Osteocyte (in vitro differentiated cells): ENCODE results near the gene DOLK. TPM values are rescaled to one million over a fixed set of nuclear protein-coding genes. Genes with fewer than 3 reads are reported as not detected.

ENCODE experiments used
- DNase-seq: peaks from one replicate; pipeline ENCODE4 v3.0.0; 2021; ENCODE audit warnings: mixed read lengths; ENCODE audit not compliant: unreplicated experiment; ENCODE audit errors: extremely low spot score
- H3K27ac Mint-ChIP-seq: one replicate; pipeline ENCODE4 v1.8.0; 2021; ENCODE audit warnings: mild to moderate bottlenecking, mixed read lengths; ENCODE audit not compliant: unreplicated experiment
- H3K27me3 Mint-ChIP-seq: one replicate; pipeline ENCODE4 v1.8.0; 2021; ENCODE audit warnings: mixed read lengths; ENCODE audit not compliant: unreplicated experiment
- H3K36me3 Mint-ChIP-seq: one replicate; pipeline ENCODE4 v1.8.0; 2021; ENCODE audit warnings: mixed read lengths; ENCODE audit not compliant: unreplicated experiment
- H3K4me1 Mint-ChIP-seq: one replicate; pipeline ENCODE4 v1.8.0; 2021; ENCODE audit warnings: mixed read lengths; ENCODE audit not compliant: unreplicated experiment
- H3K4me3 Mint-ChIP-seq: one replicate; pipeline ENCODE4 v1.8.0; 2021; ENCODE audit warnings: mild to moderate bottlenecking, moderate library complexity, mixed read lengths; ENCODE audit not compliant: unreplicated experiment
- H3K9me3 Mint-ChIP-seq: one replicate; pipeline ENCODE4 v1.8.0; 2021; ENCODE audit warnings: mixed read lengths; ENCODE audit not compliant: unreplicated experiment
- total RNA-seq: library from RNA; stranded (reverse); gene quantifications from 2 replicates; pipeline ENCODE4 v1.2.1, GENCODE V29; 2021
- TF ChIP-seq, protein P1 (sequence below): fragments of 200-600 bp; sonication (generic); IDR thresholded peaks from 2 replicates; pipeline ENCODE4 v1.5.0; 2021; ENCODE audit warnings: antibody characterized with exemption, mild to moderate bottlenecking, moderate library complexity

Gene DOLK
- total RNA-seq, 1 donor from 2014 or later, result 27.4 TPM

GRCh38 chr9:128903871-128904620 lies 43.4 kb downstream of the DOLK start:
- peak overlapping the region; percentile 73 for H3K27ac Mint-ChIP-seq
- TF ChIP-seq, protein P1, sequence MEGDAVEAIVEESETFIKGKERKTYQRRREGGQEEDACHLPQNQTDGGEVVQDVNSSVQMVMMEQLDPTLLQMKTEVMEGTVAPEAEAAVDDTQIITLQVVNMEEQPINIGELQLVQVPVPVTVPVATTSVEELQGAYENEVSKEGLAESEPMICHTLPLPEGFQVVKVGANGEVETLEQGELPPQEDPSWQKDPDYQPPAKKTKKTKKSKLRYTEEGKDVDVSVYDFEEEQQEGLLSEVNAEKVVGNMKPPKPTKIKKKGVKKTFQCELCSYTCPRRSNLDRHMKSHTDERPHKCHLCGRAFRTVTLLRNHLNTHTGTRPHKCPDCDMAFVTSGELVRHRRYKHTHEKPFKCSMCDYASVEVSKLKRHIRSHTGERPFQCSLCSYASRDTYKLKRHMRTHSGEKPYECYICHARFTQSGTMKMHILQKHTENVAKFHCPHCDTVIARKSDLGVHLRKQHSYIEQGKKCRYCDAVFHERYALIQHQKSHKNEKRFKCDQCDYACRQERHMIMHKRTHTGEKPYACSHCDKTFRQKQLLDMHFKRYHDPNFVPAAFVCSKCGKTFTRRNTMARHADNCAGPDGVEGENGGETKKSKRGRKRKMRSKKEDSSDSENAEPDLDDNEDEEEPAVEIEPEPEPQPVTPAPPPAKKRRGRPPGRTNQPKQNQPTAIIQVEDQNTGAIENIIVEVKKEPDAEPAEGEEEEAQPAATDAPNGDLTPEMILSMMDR, result no peak
- DNase-seq, result no peak

DNA sequence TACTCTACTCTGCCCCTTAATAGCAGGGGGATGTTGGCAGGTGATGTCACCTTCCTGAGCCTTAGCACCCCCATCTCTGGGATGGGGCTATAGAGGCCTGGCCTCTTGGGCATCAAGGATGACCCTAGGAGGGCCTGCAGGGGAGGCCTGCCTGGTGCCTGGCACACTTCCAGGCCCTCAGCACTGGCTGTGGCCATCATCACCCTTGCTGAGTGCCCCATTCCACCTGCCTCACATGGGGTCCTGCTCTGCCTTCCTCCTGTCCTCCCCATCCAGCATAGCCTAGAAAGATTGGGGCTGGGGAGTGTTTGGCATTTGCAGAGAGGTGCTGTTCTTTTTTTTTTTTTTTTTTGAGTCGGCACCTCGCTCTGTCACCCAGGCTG lies 44.3 kb downstream of the DOLK start:
- Mint-ChIP-seq H3K9me3 (no peaks in the 10 kb centered on the region), H3K36me3 (peaks cover 12% of the 10 kb centered on the region), H3K27me3 (no peaks in the 10 kb centered on the region), H3K27ac (no peak overlapping the region), H3K4me3 (no peak overlapping the region), H3K4me1 (peaks cover 32% of the 10 kb centered on the region)
- DNase-seq, result no peak
- TF ChIP-seq, protein P1, result no peak

More at GRCh38 chr9:128903871-128904620, 43.4 kb downstream of the DOLK start:
- Mint-ChIP-seq H3K4me1 (peaks cover 29% of the 10 kb centered on the region), H3K27me3 (no peaks in the 10 kb centered on the region), H3K4me3 (no peak overlapping the region), H3K9me3 (no peaks in the 10 kb centered on the region), H3K36me3 (peaks cover 18% of the 10 kb centered on the region)

DNA sequence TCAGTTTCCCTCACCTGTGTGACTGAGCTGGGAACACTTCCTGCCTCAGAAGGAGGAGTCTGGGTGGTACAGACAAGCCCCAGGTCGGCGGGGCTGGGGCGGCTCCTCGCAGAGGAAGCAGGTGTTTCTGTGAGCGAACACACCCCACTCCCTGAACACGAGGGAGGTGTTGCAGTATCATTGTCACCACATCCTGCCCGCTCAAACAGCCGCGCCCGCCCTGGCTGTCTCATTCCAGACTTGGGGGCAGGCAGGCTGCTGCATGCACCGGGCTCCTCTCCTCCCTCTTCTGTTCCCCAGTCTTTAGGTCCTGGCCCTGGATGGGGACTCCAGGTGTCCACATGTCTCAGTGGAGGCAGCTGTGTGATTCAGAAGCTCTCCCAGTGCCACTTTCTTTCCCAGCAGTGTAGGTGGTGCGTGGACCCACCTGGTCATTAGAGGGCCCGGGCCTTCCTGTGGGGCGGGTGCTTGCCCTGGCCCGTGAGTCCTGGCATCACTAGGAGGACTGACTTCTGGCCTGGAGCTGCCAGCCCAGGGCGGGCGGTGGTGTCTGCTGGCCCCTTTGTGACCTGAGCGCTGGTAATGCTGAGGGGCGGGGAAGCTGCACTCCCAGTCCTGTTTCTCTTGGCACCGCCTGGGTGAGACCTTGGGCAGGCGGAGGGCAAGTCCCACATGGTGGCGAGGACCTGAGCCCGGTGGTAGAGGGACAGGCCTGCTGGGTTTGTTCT lies 44.9 kb downstream of the DOLK start:
- H3K4me3 Mint-ChIP-seq, result no peak overlapping the region
- TF ChIP-seq, protein P1, result no peak
- H3K4me1 Mint-ChIP-seq, result peaks cover 32% of the 10 kb centered on the region
- peaks cover 8% of the 10 kb centered on the region for H3K36me3 Mint-ChIP-seq
- H3K27me3 Mint-ChIP-seq, result no peaks in the 10 kb centered on the region
- no peak overlapping the region for H3K27ac Mint-ChIP-seq
- DNase-seq, result no peak
- no peaks in the 10 kb centered on the region for H3K9me3 Mint-ChIP-seq

DNA sequence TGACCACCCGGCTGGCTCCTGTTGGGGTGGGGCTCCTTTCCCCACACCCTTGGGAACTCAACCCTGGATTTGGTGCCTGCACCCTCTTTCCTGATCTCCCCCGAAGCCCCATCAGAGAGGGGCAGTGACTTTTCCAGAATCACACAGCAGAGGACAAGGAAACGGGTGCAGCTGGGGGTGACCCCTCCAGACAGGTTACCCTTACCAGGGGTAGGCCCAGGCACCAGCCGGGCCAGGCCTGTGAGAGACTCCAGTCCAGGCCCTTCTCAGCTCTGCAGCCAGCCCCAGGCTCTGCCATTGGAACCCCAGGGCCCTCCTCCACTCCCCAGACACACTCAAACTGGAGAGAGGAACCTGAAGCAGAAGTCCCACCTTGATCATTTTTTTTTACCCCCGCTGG lies 45.6 kb downstream of the DOLK start:
- H3K36me3 Mint-ChIP-seq, result peaks cover 3% of the 10 kb centered on the region
- peaks cover 32% of the 10 kb centered on the region for H3K4me1 Mint-ChIP-seq
- no peak for DNase-seq
- no peak overlapping the region for H3K4me3 Mint-ChIP-seq
- TF ChIP-seq, protein P1, result no peak
- H3K9me3 Mint-ChIP-seq, result no peaks in the 10 kb centered on the region
- H3K27ac Mint-ChIP-seq, result no peak overlapping the region
- H3K27me3 Mint-ChIP-seq, result no peaks in the 10 kb centered on the region

DNA sequence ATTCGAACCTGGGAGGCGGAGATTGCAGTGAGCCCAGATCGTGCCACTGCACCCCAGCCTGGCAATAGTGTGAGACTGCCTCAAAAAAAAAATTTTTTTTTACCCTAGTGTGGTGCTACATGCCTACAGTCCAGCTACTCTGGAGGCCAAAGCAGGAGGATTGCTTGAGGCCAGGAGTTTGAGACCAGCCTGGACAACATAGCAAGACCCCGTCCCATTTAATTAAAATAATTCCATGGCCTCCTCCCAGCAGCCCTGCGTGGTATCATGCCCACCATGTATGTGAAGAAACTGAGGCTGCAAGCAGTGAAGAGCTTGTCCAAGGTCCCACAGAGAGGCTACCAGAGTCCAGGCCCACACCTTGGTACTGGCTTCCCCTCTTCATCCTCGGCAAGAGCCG lies 46.0 kb downstream of the DOLK start:
- Mint-ChIP-seq H3K27me3 (no peaks in the 10 kb centered on the region), H3K4me1 (peaks cover 31% of the 10 kb centered on the region), H3K4me3 (no peak overlapping the region), H3K27ac (no peak overlapping the region), H3K9me3 (no peaks in the 10 kb centered on the region), H3K36me3 (peaks cover 3% of the 10 kb centered on the region)
- no peak for DNase-seq
- TF ChIP-seq, protein P1, result no peak
